ENCODE data around the gene CIDEA. TPM values are rescaled to one million over a fixed set of nuclear protein-coding genes. Genes with fewer than 3 reads are reported as not detected.

CIDEA gene
- polyA plus RNA-seq, 3 donors = not detected

DNA sequence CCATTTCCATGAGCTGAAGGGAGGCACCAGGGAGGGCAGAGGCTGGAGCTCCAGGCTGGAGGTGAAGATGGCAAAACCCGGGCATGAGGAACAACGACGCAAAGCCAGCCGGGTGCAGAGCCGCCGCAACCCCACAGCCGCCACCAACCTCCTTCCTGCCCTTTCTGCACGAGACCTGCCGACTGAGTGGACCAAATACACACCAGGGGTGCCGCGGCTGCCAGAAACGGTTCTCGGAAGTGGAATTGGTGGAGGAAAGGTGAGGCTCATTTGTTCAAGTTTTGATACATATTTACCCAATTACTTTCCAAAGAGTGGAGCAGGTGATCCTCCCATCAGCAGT lies 8.4 kb upstream of the CIDEA start:
- Histone ChIP-seq H4K20me1 (ENCODE audit: insufficient read depth, low read length) (no peaks in the 10 kb centered on the region), H3K27ac (ENCODE audit: low read depth in 1 of 2, low read length in 2 of 2) (no peak overlapping the region), H3K4me3 (replicated peaks in 1 of 3; ENCODE audit: low read depth in 2 of 3, low read length in 3 of 3) (no peak overlapping the region), H3K79me2 (ENCODE audit: insufficient read depth, low read length) (no peaks in the 10 kb centered on the region), H2AFZ (ENCODE audit: insufficient read depth, low read depth, low read length, poor library complexity, severe bottlenecking) (no peak overlapping the region), H3K36me3 (replicated peaks in 1 of 2; ENCODE audit: control insufficient read depth in 1 of 2, insufficient read depth in 2 of 2, low read length in 2 of 2) (no peaks in the 10 kb centered on the region), H3K9ac (ENCODE audit: insufficient read depth, low read length, poor library complexity, severe bottlenecking) (no peak overlapping the region), H3K4me1 (ENCODE audit: control insufficient read depth in 1 of 2, insufficient read depth in 2 of 2, low read length in 2 of 2) (no peaks in the 10 kb centered on the region), H3K4me2 (replicated peaks; ENCODE audit: extremely low read depth, low read length, poor library complexity, severe bottlenecking) (no peak overlapping the region), H3K27me3 (ENCODE audit: control insufficient read depth in 2 of 2, insufficient read depth in 2 of 2, low read length in 2 of 2) (peaks cover 0 to 2% of the 10 kb centered on the region in 2 donors), H3K9me3 (replicated peaks in 1 of 2; ENCODE audit: control insufficient read depth in 1 of 2, insufficient read depth in 1 of 2, low read length in 2 of 2) (no peaks in the 10 kb centered on the region)
- Mint-ChIP-seq H3K27me3 (ENCODE audit: low read depth in 3 of 3) (peaks cover 14 to 24% (median 20%) of the 10 kb centered on the region in 3 donors), H3K36me3 (no peaks in the 10 kb centered on the region), H3K9me3 (peaks cover 0 to 3% (median 0%) of the 10 kb centered on the region in 7 donors), H3K4me1 (no peaks in the 10 kb centered on the region), H3K27ac (no peak overlapping the region), H3K4me3 (no peak overlapping the region)
- DNase-seq = no peak
- intact Hi-C loops (cut with micrococcal nuclease) = no loop called here
- WGBS (ENCODE audit: insufficient coverage) = no CpG with 5 or more reads among the region's 13 CpGs
- TF ChIP-seq, protein P1, sequence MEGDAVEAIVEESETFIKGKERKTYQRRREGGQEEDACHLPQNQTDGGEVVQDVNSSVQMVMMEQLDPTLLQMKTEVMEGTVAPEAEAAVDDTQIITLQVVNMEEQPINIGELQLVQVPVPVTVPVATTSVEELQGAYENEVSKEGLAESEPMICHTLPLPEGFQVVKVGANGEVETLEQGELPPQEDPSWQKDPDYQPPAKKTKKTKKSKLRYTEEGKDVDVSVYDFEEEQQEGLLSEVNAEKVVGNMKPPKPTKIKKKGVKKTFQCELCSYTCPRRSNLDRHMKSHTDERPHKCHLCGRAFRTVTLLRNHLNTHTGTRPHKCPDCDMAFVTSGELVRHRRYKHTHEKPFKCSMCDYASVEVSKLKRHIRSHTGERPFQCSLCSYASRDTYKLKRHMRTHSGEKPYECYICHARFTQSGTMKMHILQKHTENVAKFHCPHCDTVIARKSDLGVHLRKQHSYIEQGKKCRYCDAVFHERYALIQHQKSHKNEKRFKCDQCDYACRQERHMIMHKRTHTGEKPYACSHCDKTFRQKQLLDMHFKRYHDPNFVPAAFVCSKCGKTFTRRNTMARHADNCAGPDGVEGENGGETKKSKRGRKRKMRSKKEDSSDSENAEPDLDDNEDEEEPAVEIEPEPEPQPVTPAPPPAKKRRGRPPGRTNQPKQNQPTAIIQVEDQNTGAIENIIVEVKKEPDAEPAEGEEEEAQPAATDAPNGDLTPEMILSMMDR (IDR thresholded peaks at IDR 0.05) = no peak

DNA sequence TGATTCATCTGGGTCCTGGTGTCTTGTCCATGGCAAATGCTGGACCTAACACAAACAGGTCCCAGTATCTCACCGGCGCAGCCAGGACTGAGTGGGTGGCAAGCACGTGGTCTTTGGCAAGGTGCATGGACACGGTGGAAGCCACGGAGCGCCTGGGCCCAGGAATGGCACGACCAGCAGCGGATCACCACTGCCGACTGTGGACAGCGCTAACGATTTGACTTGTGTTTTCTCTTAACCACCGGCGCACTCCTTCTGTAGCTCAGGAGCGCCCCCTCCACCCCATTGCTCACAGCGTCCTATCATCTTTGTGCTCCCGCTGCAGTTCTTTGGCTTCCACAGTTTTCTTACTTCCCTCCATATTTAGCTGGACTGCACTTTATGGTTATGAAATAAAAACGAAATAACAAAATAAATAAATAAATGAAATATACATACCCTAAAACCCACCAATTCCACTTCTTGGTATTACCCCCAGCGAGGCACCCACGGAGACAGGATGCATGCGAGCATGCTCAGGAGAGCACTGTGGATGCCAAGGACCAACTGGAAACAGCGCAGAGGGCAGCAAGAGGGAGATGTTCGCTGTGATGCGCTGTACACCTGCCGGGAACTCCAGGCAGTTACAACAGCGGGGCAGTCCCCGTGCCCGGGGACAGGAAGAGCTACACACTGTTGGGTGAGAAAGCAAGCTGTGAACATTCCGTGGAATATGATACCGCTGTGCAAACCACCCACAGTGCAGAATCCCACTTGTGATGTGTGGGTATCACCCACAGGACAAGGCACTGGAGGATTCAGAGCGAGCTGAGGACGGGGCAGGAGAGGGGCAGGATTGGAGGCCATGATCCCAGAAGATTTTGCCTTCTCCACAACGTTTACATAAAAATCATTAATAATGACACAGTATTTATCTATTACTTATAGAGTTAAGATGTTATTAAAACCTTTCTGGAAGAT lies 7.0 kb upstream of the CIDEA start:
- Mint-ChIP-seq H3K4me3 (peak overlapping the region in 1 of 2 donors; percentile 0), H3K36me3 (no peaks in the 10 kb centered on the region), H3K27me3 (ENCODE audit: low read depth in 3 of 3) (peaks cover 17 to 28% (median 20%) of the 10 kb centered on the region in 3 donors), H3K9me3 (peaks cover 0 to 3% (median 0%) of the 10 kb centered on the region in 7 donors), H3K4me1 (no peaks in the 10 kb centered on the region), H3K27ac (no peak overlapping the region)
- Histone ChIP-seq H3K9me3 (replicated peaks in 1 of 2; ENCODE audit: control insufficient read depth in 1 of 2, insufficient read depth in 1 of 2, low read length in 2 of 2) (no peaks in the 10 kb centered on the region), H4K20me1 (ENCODE audit: insufficient read depth, low read length) (no peaks in the 10 kb centered on the region), H3K4me3 (replicated peaks in 1 of 3; ENCODE audit: low read depth in 2 of 3, low read length in 3 of 3) (no peak overlapping the region), H3K9ac (ENCODE audit: insufficient read depth, low read length, poor library complexity, severe bottlenecking) (no peak overlapping the region), H3K27ac (ENCODE audit: low read depth in 1 of 2, low read length in 2 of 2) (no peak overlapping the region), H3K79me2 (ENCODE audit: insufficient read depth, low read length) (no peaks in the 10 kb centered on the region), H3K4me1 (ENCODE audit: control insufficient read depth in 1 of 2, insufficient read depth in 2 of 2, low read length in 2 of 2) (no peaks in the 10 kb centered on the region), H3K4me2 (replicated peaks; ENCODE audit: extremely low read depth, low read length, poor library complexity, severe bottlenecking) (no peak overlapping the region), H3K36me3 (replicated peaks in 1 of 2; ENCODE audit: control insufficient read depth in 1 of 2, insufficient read depth in 2 of 2, low read length in 2 of 2) (no peaks in the 10 kb centered on the region), H3K27me3 (ENCODE audit: control insufficient read depth in 2 of 2, insufficient read depth in 2 of 2, low read length in 2 of 2) (peaks cover 0 to 12% of the 10 kb centered on the region in 2 donors), H2AFZ (ENCODE audit: insufficient read depth, low read depth, low read length, poor library complexity, severe bottlenecking) (no peak overlapping the region)
- TF ChIP-seq, protein P1 (IDR thresholded peaks at IDR 0.05) = no peak
- DNase-seq = no peak
- 52% methylated on average over 26 of the region's 32 CpGs for WGBS (ENCODE audit: insufficient coverage)
- intact Hi-C loops (cut with micrococcal nuclease) = no loop called here

Measured in CD14-positive monocyte (primary cell).